LNCAP (cell line): Measurements from ENCODE around the gene FOXL2.

ENCODE experiments used
- TF ChIP-seq, protein P1 (sequence below): fragments of 450-650 bp; IDR thresholded peaks from 2 replicates; pipeline ENCODE4 v1.5.1; 2017; ENCODE audit warnings: mild to moderate bottlenecking

Gene FOXL2

DNA sequence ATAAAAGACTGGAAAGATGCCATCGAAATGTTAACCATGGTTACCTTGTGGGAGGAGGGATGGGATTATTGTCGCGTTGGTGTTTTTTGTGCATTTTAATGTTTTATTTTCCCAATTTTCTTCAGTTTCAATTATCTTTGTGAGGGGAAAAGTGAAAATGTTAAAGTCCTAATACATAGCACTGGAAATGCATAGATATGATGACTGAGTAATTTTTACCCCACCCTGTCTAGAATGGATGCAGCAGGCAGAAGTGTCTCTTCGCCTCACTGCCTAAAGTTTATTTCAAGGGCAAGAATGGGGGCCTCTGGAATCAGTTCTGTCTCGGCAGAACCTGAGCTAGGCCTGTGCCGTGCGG is 11.5 kb downstream of the FOXL2 start:
- TF ChIP-seq, protein P1, sequence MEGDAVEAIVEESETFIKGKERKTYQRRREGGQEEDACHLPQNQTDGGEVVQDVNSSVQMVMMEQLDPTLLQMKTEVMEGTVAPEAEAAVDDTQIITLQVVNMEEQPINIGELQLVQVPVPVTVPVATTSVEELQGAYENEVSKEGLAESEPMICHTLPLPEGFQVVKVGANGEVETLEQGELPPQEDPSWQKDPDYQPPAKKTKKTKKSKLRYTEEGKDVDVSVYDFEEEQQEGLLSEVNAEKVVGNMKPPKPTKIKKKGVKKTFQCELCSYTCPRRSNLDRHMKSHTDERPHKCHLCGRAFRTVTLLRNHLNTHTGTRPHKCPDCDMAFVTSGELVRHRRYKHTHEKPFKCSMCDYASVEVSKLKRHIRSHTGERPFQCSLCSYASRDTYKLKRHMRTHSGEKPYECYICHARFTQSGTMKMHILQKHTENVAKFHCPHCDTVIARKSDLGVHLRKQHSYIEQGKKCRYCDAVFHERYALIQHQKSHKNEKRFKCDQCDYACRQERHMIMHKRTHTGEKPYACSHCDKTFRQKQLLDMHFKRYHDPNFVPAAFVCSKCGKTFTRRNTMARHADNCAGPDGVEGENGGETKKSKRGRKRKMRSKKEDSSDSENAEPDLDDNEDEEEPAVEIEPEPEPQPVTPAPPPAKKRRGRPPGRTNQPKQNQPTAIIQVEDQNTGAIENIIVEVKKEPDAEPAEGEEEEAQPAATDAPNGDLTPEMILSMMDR: no peak

DNA sequence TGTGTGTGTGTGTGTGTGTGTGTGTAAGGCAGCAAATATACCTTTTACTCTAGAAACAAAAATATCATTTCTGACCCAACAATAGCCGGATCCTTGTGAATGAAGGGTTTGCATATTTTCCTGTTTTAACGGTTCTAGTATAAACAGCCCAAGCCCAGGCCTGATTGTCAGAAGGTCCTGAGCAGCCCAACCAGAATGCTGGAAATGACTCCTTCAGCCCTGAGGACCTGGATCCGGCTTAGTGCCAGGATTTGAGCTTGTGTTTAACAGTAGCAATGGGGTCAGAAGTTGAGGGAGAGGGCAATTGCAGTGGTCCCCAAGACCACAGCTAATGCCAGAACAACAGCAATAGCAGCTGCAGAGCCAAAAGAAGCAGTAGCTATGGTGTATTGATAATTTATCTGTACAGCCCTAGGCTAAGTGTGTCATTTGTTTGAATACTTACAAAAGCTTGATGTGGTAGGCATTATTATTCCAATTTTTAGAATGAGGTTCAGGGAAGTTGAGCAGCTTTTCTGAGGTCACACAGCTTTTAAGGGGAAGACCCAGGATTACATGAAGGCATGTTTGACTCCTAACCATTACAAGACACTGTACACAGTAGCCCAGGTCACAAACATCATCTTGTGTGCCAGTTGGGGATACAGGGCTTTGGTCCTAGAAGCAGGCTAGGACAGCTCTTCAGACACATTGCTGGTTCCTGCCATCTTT is 12.8 kb downstream of the FOXL2 start:
- TF ChIP-seq, protein P1: no peak

DNA sequence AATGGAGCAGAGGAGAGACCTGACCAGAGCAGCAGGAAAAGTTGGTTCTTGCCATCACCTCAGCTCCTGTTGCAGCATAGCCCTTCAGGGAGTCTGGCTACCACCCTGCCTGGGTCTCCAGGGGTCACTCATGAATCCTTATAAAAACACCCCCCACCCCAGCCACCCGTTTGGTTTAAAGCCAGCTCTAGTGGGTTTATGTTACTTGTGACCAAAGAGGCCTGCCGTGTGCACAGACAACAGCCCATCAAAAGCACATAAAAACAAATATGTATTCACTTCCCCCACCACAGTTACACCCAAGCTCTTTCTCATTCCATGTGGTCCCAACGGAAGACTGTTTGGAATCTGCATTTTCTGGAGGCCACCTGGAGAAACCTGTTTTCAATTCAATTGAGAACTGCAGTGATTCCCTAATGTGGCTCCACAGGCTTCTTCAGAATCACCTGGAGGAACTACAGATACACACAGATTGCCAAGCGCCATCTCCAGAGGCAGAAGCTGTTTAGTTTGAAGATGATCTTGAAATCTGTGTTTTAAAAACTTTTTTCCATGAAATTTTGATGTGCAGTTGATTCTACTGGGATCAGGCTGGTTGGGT is 13.8 kb downstream of the FOXL2 start:
- TF ChIP-seq, protein P1: no peak

DNA sequence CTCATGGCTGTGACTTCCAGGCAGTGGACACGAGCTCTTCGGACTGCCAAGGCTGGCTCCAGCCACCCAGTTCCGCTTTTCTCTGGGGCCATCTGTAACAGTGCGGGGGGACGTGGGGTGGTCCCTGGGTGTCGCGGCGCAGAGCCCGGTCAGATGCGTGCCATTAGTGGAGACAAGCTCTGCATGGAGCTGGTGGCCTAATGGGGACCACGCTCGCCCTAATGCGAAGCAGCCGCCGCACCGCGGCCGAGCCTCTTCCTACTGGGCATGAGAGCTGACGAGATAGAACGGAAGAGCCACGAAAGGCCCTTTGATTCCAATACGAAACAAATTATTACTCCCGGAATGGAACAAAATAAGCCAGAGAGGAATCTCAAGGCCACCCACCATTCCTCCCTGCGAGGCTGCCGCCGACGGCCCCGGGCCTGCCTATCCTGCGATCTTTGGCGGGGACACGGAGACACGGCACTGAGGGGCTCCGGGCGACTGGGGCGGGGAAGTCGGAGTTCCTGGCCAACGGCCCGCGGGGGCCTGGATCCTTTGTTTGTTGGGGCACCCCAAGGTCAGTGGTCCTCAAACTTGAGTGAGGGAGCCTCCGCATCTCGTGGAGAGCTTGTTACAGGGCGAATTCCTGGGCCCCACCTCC is 18.1 kb downstream of the FOXL2 start:
- TF ChIP-seq, protein P1: no peak

DNA sequence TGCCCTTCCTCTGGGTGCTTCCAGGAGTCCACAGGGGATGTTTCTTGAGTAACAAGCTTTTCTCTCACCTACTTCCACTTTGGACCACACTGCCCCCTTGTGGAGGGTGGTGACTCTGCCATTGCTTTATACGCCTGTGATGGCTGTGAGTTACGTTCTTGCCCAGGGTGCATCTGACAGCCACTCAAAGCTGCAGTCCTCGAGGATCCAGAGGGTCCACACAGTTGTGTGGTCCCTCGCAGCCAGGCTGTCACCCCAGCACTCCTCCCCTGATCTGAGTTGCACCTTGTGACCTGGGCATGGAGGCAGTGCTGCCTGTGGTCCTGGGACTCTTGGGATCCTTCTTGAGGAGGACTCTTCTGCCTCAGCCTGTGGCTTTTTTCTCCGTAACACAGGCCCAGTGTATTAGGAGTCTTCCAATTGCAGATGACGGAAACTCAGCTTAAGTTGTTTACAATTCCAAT is 23.4 kb downstream of the FOXL2 start:
- TF ChIP-seq, protein P1: peak; percentile 95

DNA sequence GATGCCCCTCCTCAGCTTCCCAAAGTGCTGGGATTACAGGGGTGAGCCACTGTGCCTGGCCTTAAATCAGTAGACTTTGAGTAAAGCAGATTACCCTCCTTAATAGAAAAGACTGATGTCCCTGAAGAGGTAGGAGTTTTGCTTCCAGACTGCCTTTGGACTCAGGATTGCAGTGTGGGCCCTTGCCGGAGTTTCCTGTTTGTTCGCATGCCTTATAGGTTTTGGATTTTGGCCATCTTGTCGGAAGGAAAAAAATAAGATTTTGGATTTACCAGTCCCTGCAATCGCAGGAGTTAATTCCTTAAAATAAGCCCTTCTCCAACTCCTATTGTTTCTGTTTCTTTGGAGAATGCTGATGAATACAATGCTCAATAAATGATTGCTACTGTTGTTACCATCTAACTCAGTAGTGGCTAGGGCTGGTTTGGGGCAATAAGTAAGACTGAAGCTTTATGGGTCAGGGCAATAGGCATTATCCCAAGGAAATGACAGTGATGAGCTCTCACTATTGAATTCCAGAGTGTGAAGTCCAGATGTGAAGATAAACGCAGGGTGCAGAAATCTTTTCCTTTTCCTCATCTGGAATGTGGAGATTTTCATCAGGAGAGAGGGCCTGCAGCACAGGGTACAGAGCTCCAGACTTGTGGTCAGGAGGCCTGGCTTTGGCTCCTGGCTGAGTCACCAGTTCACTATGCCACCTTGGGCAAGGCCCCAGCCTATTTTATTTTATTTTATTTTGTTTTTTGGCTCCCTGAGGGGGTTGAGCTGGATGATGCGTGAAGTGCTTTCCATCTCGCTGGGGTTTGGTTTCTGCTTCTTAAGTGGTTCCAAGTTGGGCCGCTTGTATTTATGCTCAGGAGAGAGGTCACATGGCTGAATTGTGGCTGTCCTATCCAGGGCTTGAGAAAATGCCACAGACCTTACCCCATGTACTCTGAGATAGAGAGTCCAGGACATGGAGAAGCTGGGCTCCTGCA is 25.3 kb downstream of the FOXL2 start:
- TF ChIP-seq, protein P1: no peak

DNA sequence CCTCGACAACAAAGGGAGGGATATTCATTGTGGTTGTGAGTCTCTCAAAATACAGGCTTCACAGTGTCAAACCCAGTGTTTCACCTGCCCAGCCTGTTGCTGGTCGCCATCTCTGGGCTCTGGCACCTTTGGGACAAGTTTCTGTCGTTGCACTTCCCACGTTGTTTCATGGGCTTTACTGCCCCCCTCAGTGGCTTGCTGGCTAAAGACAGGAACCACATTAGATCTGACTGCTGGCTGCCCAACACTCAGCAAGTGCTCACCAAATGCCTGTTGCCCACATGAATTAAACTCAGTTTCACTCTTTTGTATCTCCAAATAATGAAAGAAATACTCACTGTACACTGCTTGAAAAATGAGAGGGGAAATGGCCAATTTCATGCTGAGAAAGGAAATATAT is 27.6 kb downstream of the FOXL2 start:
- TF ChIP-seq, protein P1: no peak
